HL-60 (cell line): ENCODE measurements around the gene KATNAL1.
"Not testable (repeated sequence)": the region's sequence is repeated elsewhere in the genome, so short reads cannot be mapped to it uniquely, and the experiment has no call there.

Experiments used
- DNase-seq, 2 experiments: peaks; one replicate each; pipeline ENCODE4 v3.0.0-alpha.2; 2010 to 2020; ENCODE audit warnings: low read depth in 1 of 2, low spot score in 1 of 2
- H3K27ac ChIP-seq: fragments of 250-450 bp; sonication (Bioruptor Pico); replicated peaks from 2 replicates; pipeline ENCODE4 v1.5.1; 2020; ENCODE audit warnings: mild to moderate bottlenecking, moderate library complexity
- H3K27me3 ChIP-seq: fragments of 250-450 bp; sonication (Bioruptor Pico); 2 replicates; pipeline ENCODE4 v1.5.1; 2021; ENCODE audit warnings: mild to moderate bottlenecking, moderate library complexity; ENCODE audit not compliant: insufficient read depth, poor library complexity, severe bottlenecking
- H3K4me3 ChIP-seq: replicated peaks from 2 replicates; pipeline ENCODE4 v1.5.1; 2011; ENCODE audit warnings: mild to moderate bottlenecking, control low read depth, low read length; ENCODE audit not compliant: insufficient read depth
- CTCF ChIP-seq: IDR thresholded peaks from one replicate; pipeline ENCODE4 v1.5.1; 2011; ENCODE audit warnings: low read length, control low read depth, inconsistent platforms; ENCODE audit not compliant: insufficient read depth
- GABPA ChIP-seq: IDR thresholded peaks from 2 replicates; pipeline ENCODE4 v1.6.1; 2012; ENCODE audit warnings: low read depth
- POLR2AphosphoS5 ChIP-seq: IDR thresholded peaks from 2 replicates; pipeline ENCODE4 v1.6.1; 2012; ENCODE audit warnings: low read depth
- REST ChIP-seq: IDR thresholded peaks from 2 replicates; pipeline ENCODE4 v1.6.1; 2012; ENCODE audit warnings: low read depth; ENCODE audit not compliant: insufficient replicate concordance
- SPI1 ChIP-seq: IDR thresholded peaks from 2 replicates; pipeline ENCODE4 v1.6.1; 2012; ENCODE audit warnings: low read depth, mild to moderate bottlenecking, borderline replicate concordance

KATNAL1 gene

GRCh38 chr13:30276178-30276577 is 31.2 kb downstream of the KATNAL1 start:
- Histone ChIP-seq H3K27me3 (no peaks in the 10 kb centered on the region), H3K27ac (no peak overlapping the region), H3K4me3 (no peak overlapping the region)
- DNase-seq, result no peak
- TF ChIP-seq POLR2AphosphoS5 (no peak), CTCF (no peak), GABPA (no peak), REST (no peak)

GRCh38 chr13:30274083-30274482 is 33.3 kb downstream of the KATNAL1 start:
- Histone ChIP-seq H3K4me3 (no peak overlapping the region), H3K27ac (no peak overlapping the region), H3K27me3 (no peaks in the 10 kb centered on the region)
- no peak for TF ChIP-seq CTCF
- no peak for TF ChIP-seq SPI1
- TF ChIP-seq REST, result no peak
- TF ChIP-seq POLR2AphosphoS5, result no peak
- TF ChIP-seq GABPA, result no peak
- DNase-seq, result no peak

GRCh38 chr13:30270035-30270434 is 37.3 kb downstream of the KATNAL1 start:
- not testable (repeated sequence) for H3K4me3 ChIP-seq

GRCh38 chr13:30268673-30269072 is 38.7 kb downstream of the KATNAL1 start:
- no peak for TF ChIP-seq CTCF
- TF ChIP-seq SPI1, result no peak
- no peak for TF ChIP-seq POLR2AphosphoS5
- no peak for TF ChIP-seq GABPA
- no peak for TF ChIP-seq REST
- DNase-seq, result no peak
- Histone ChIP-seq H3K27me3 (no peaks in the 10 kb centered on the region), H3K27ac (no peak overlapping the region), H3K4me3 (no peak overlapping the region)

More at GRCh38 chr13:30270035-30270434, 37.3 kb downstream of the KATNAL1 start:
- not testable (repeated sequence) for H3K27ac ChIP-seq, H3K27me3 ChIP-seq, DNase-seq
